SJCRH30 (cell line): ENCODE measurements around the gene SOX14. TPM values are rescaled to one million over a fixed set of nuclear protein-coding genes. Genes with fewer than 3 reads are reported as not detected.

Experiments
- DNase-seq, 2 experiments: peaks; one replicate each; pipeline ENCODE4 v3.0.0-alpha.2; 2015 to 2020
- H3K27ac ChIP-seq: fragments of 250-450 bp; sonication (Bioruptor Pico); 2 replicates; pipeline ENCODE4 v1.5.1; 2020; ENCODE audit warnings: mild to moderate bottlenecking, moderate library complexity
- H3K27me3 ChIP-seq: fragments of 250-450 bp; sonication (Bioruptor Pico); 2 replicates; pipeline ENCODE4 v1.5.1; 2020; ENCODE audit warnings: mild to moderate bottlenecking, moderate library complexity
- H3K36me3 ChIP-seq: fragments of 250-450 bp; sonication (Bioruptor Pico); 2 replicates; pipeline ENCODE4 v1.5.1; 2020; ENCODE audit warnings: mild to moderate bottlenecking, moderate library complexity
- H3K4me1 ChIP-seq: fragments of 250-450 bp; sonication (Bioruptor Pico); 2 replicates; pipeline ENCODE4 v1.5.1; 2020; ENCODE audit warnings: mild to moderate bottlenecking, moderate library complexity
- H3K4me3 ChIP-seq: fragments of 250-450 bp; sonication (Bioruptor Pico); 2 replicates; pipeline ENCODE4 v1.5.1; 2020; ENCODE audit warnings: mild to moderate bottlenecking, moderate library complexity
- H3K9me3 ChIP-seq: fragments of 250-450 bp; sonication (Bioruptor Pico); replicated peaks from 2 replicates; pipeline ENCODE4 v1.5.1; 2020; ENCODE audit warnings: mild to moderate bottlenecking, moderate library complexity
- total RNA-seq: library from RNA; depleted of rRNA; stranded (reverse); fragments of >200 nt; shearing (Covaris generic); gene quantifications from 2 replicates; pipeline ENCODE4 v1.2.3, GENCODE V29; 2014; rRNA removed

SOX14 gene
- total RNA-seq, 1 experiment from 2014 or later: not detected

GRCh38 chr3:137787529-137787928 is 23.4 kb downstream of the SOX14 start:
- H3K4me3 ChIP-seq: no peak overlapping the region
- H3K4me1 ChIP-seq: no peaks in the 10 kb centered on the region
- no peaks in the 10 kb centered on the region for H3K9me3 ChIP-seq
- H3K27me3 ChIP-seq: no peaks in the 10 kb centered on the region
- no peaks in the 10 kb centered on the region for H3K36me3 ChIP-seq
- no peak for DNase-seq
- no peak overlapping the region for H3K27ac ChIP-seq

GRCh38 chr3:137789236-137789635 is 25.1 kb downstream of the SOX14 start:
- Histone ChIP-seq H3K27me3 (no peaks in the 10 kb centered on the region), H3K4me3 (no peak overlapping the region), H3K36me3 (no peaks in the 10 kb centered on the region), H3K4me1 (no peaks in the 10 kb centered on the region), H3K9me3 (no peaks in the 10 kb centered on the region), H3K27ac (no peak overlapping the region)
- no peak for DNase-seq

- no peak overlapping the region for H3K27ac ChIP-seq
- H3K36me3 ChIP-seq: no peaks in the 10 kb centered on the region
- DNase-seq: peak; percentile 45 to 76
- no peaks in the 10 kb centered on the region; the same call in 1 of the 2 replicates for H3K9me3 ChIP-seq
- H3K4me1 ChIP-seq: no peaks in the 10 kb centered on the region
- no peak overlapping the region for H3K4me3 ChIP-seq
- no peaks in the 10 kb centered on the region for H3K27me3 ChIP-seq
Measured at GRCh38 chr3:137792626-137793271, 28.6 kb downstream of the SOX14 start.

DNA sequence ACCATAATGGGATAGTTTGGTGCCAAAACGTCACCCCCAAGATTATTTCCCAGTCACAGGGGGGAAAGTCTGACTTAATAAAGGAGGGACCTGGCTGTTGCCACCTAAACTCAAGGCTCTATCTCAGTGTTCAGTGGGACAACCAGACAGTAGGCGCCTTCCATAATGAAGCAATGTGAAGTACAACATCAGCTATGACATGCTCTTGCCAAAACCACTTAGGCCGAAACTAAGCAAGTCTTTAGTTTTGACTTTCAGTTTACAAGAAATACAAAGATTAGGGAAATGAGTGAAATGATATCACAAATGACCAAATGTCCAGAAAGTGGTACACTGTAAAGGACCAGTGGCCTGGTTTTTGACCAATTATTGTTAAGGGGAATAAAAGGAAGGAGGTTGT is 32.9 kb downstream of the SOX14 start:
- Histone ChIP-seq H3K27me3 (no peaks in the 10 kb centered on the region; the same call in 1 of the 2 replicates), H3K27ac (no peak overlapping the region), H3K4me1 (no peaks in the 10 kb centered on the region), H3K9me3 (no peaks in the 10 kb centered on the region; the same call in 1 of the 2 replicates), H3K4me3 (no peak overlapping the region), H3K36me3 (no peaks in the 10 kb centered on the region)
- no peak for DNase-seq

GRCh38 chr3:137803215-137803614 is 39.1 kb downstream of the SOX14 start:
- Histone ChIP-seq H3K27me3 (no peaks in the 10 kb centered on the region; the same call in 1 of the 2 replicates), H3K9me3 (no peaks in the 10 kb centered on the region), H3K36me3 (no peaks in the 10 kb centered on the region), H3K4me3 (no peak overlapping the region), H3K4me1 (no peaks in the 10 kb centered on the region), H3K27ac (no peak overlapping the region)
- no peak for DNase-seq

- no peaks in the 10 kb centered on the region for H3K4me1 ChIP-seq
- H3K36me3 ChIP-seq: no peaks in the 10 kb centered on the region
- H3K4me3 ChIP-seq: no peak overlapping the region
- no peak overlapping the region for H3K27ac ChIP-seq
- no peak for DNase-seq
- H3K9me3 ChIP-seq: no peaks in the 10 kb centered on the region
- no peaks in the 10 kb centered on the region for H3K27me3 ChIP-seq
Measured at GRCh38 chr3:137807998-137808397, 43.9 kb downstream of the SOX14 start.

DNA sequence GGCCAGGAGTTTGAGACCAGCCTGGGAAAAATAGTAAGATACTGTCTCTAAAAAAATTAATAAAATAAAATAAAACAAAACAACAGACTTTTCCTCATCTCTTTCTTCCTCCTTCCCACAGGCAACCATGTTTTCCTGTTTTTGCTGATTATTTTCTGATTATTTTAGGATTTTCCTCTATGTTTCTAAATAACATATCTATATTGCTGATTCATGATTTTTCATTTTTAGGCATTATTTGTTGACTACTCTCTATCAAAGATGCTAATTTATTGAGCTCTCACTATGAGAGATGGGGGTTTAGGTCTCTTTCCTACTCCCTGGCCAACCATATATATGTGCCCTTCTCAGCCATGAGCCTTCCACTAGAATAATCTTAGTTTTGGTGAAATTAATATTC is 45.4 kb downstream of the SOX14 start:
- no peaks in the 10 kb centered on the region for H3K36me3 ChIP-seq
- H3K4me1 ChIP-seq: no peaks in the 10 kb centered on the region
- H3K4me3 ChIP-seq: no peak overlapping the region
- H3K9me3 ChIP-seq: no peaks in the 10 kb centered on the region
- no peak overlapping the region for H3K27ac ChIP-seq
- DNase-seq: no peak
- no peaks in the 10 kb centered on the region for H3K27me3 ChIP-seq

GRCh38 chr3:137812023-137812422 is 47.9 kb downstream of the SOX14 start:
- Histone ChIP-seq H3K27me3 (no peaks in the 10 kb centered on the region), H3K27ac (no peak overlapping the region), H3K9me3 (no peaks in the 10 kb centered on the region), H3K4me1 (no peaks in the 10 kb centered on the region), H3K36me3 (no peaks in the 10 kb centered on the region), H3K4me3 (no peak overlapping the region)
- no peak for DNase-seq

DNA sequence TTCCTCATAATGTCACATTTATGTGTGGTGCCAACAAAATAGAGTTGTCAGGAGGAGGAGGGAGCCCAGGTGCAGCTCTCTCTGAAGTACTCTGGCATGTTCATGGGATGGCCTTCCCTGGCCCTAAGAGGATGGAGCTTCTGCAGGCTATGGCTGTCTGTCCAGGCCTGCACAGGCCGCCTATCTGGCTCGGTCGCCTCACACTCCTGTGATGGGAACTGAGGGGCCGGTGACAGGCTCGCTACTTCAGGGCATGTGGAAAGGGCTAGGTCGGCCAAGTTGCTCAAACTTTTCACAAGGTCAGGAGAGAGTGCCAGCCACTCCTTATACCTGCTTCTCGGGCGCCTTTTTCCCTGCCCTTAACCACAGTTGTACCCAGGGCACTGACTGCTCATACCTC is 51.1 kb downstream of the SOX14 start:
- H3K4me1 ChIP-seq: no peaks in the 10 kb centered on the region
- no peak for DNase-seq
- no peak overlapping the region for H3K4me3 ChIP-seq
- no peaks in the 10 kb centered on the region for H3K27me3 ChIP-seq
- H3K9me3 ChIP-seq: no peaks in the 10 kb centered on the region
- no peak overlapping the region for H3K27ac ChIP-seq
- no peaks in the 10 kb centered on the region for H3K36me3 ChIP-seq

Other genes with a start within 250 kb of the SOX14 start
- gene CLDN18, start 245.8 kb downstream of the SOX14 start, total RNA-seq: not detected in 2 replicates